Vagina (tissue), 2 donors: ENCODE results near the gene TNS3.

Source experiments
- POLR2A ChIP-seq, 2 donors: fragments of 450-650 bp; IDR thresholded peaks; one replicate each; pipeline ENCODE4 v1.6.1; 2017; ENCODE audit warnings: antibody characterized with exemption in 2 of 2, mild to moderate bottlenecking in 2 of 2, moderate library complexity in 2 of 2
- TF ChIP-seq, protein P1 (sequence below), 3 experiments: fragments of 450-650 bp in 2 of 3; fragments of 200-600 bp in 1 of 3; sonication (generic) in 1 of 3; IDR thresholded peaks; one replicate each; pipeline ENCODE4 v1.5.1; 2017 to 2019; ENCODE audit warnings: antibody characterized with exemption in 3 of 3, mild to moderate bottlenecking in 2 of 3, moderate library complexity in 2 of 3

DNA sequence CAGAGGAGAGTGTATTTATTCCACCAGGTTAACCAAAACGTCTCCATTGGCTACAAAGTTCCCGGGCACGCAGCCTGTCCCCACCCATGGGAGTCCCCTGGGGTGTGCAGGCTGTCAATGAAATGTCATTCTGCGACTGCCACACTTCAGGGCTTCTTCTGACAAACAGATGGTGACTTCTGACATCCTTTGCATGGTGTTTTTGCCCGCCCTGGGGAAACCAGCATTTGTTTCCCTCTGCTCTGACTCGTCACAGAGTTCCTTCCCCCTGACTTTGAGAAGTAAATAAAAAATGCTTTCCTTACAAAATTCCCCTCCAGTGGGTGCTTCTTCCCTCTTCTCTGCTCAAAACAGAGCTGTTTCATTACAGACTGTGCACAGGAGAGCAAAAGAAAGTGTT is 38.2 kb downstream of the TNS3 start:
- TF ChIP-seq, protein P1, sequence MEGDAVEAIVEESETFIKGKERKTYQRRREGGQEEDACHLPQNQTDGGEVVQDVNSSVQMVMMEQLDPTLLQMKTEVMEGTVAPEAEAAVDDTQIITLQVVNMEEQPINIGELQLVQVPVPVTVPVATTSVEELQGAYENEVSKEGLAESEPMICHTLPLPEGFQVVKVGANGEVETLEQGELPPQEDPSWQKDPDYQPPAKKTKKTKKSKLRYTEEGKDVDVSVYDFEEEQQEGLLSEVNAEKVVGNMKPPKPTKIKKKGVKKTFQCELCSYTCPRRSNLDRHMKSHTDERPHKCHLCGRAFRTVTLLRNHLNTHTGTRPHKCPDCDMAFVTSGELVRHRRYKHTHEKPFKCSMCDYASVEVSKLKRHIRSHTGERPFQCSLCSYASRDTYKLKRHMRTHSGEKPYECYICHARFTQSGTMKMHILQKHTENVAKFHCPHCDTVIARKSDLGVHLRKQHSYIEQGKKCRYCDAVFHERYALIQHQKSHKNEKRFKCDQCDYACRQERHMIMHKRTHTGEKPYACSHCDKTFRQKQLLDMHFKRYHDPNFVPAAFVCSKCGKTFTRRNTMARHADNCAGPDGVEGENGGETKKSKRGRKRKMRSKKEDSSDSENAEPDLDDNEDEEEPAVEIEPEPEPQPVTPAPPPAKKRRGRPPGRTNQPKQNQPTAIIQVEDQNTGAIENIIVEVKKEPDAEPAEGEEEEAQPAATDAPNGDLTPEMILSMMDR (IDR thresholded peaks at IDR 0.05) = no peak
- TF ChIP-seq POLR2A (IDR thresholded peaks at IDR 0.05) = no peak
